Spleen (tissue), 7 donors: ENCODE measurements around the gene C1GALT1C1L.

ENCODE experiments used
- CTCF ChIP-seq, 11 experiments: fragments of 200-600 bp in 7 of 11; fragments of 450-650 bp in 4 of 11; sonication (generic) in 4 of 11; IDR thresholded peaks in 8 of 11; conservative IDR thresholded peaks in 3 of 11; 1 replicate in 7 of 11; 2 replicates in 4 of 11; pipeline versions ENCODE4 v1.4.0 to v1.8.0; 2016 to 2021; ENCODE audit warnings: antibody characterized with exemption in 11 of 11, inconsistent platforms in 4 of 11, mild to moderate bottlenecking in 1 of 11
- POLR2AphosphoS5 ChIP-seq, 3 donors: sonication (generic); formaldehyde crosslinking; IDR thresholded peaks; one replicate each; pipeline ENCODE4 v1.5.1; 2017; ENCODE audit warnings: antibody characterized with exemption in 3 of 3
- donor health status: DM: no; HTN: no; CAD: no; lungs with moderate emphysema.
- donor health status: DM: no; HTN: no; CAD: no.
- donor health status: DM: no; HTN: no; CAD: no.

- no peak for TF ChIP-seq POLR2AphosphoS5 (IDR thresholded peaks at IDR 0.05)
- TF ChIP-seq CTCF (IDR thresholded peaks at IDR 0.05 in 8 of 11, conservative IDR thresholded peaks at IDR 0.05 in 3 of 11) = no peak
Measured at GRCh38 chr2:43642363-43642762, 33.9 kb downstream of the C1GALT1C1L start.
